Transverse colon (tissue), 4 donors: Measurements from ENCODE around the gene PRKCZ.

Source experiments
- EP300 ChIP-seq: sonication (generic); formaldehyde crosslinking; IDR thresholded peaks from one replicate; pipeline ENCODE4 v1.6.1; 2017; ENCODE audit warnings: antibody characterized with exemption, low read depth
- POLR2A ChIP-seq: fragments of 450-650 bp; IDR thresholded peaks from one replicate; pipeline ENCODE4 v1.6.1; 2016; ENCODE audit warnings: antibody characterized with exemption, mild to moderate bottlenecking, moderate library complexity
- POLR2AphosphoS5 ChIP-seq, 3 donors: sonication (generic); formaldehyde crosslinking; IDR thresholded peaks; one replicate each; pipeline ENCODE4 v1.6.1; 2016; ENCODE audit warnings: antibody characterized with exemption in 3 of 3
- TF ChIP-seq, protein P1 (sequence below), 5 experiments: fragments of 200-600 bp in 3 of 5; fragments of 450-650 bp in 2 of 5; sonication (generic) in 3 of 5; IDR thresholded peaks; 1 replicate in 2 of 5; 2 replicates in 3 of 5; pipeline ENCODE4 v1.5.1; 2016 to 2017; ENCODE audit warnings: antibody characterized with exemption in 5 of 5, inconsistent platforms in 3 of 5, mild to moderate bottlenecking in 2 of 5, moderate library complexity in 1 of 5

- TF ChIP-seq, protein P1, sequence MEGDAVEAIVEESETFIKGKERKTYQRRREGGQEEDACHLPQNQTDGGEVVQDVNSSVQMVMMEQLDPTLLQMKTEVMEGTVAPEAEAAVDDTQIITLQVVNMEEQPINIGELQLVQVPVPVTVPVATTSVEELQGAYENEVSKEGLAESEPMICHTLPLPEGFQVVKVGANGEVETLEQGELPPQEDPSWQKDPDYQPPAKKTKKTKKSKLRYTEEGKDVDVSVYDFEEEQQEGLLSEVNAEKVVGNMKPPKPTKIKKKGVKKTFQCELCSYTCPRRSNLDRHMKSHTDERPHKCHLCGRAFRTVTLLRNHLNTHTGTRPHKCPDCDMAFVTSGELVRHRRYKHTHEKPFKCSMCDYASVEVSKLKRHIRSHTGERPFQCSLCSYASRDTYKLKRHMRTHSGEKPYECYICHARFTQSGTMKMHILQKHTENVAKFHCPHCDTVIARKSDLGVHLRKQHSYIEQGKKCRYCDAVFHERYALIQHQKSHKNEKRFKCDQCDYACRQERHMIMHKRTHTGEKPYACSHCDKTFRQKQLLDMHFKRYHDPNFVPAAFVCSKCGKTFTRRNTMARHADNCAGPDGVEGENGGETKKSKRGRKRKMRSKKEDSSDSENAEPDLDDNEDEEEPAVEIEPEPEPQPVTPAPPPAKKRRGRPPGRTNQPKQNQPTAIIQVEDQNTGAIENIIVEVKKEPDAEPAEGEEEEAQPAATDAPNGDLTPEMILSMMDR (IDR thresholded peaks at IDR 0.05): no peak
- TF ChIP-seq POLR2A: no peak
- no peak for TF ChIP-seq EP300
- no peak for TF ChIP-seq POLR2AphosphoS5 (IDR thresholded peaks at IDR 0.05)
These were observed 6.3 kb upstream of the PRKCZ start for GRCh38 chr1:2043886-2044285.
